ENCODE results near the gene REG3G.

Gene REG3G

GRCh38 chr2:78982638-78983330 lies 42.7 kb upstream of the REG3G start:
- no peak for DNase-seq
- Mint-ChIP-seq H3K9me3 (no peaks in the 10 kb centered on the region), H3K27ac (no peak overlapping the region), H3K36me3 (ENCODE audit: low read depth) (no peaks in the 10 kb centered on the region), H3K27me3 (ENCODE audit: low read depth, poor library complexity) (no peaks in the 10 kb centered on the region), H3K4me3 (no peak overlapping the region), H3K4me1 (peaks cover 6% of the 10 kb centered on the region)
- TF ChIP-seq CTCF (IDR thresholded peaks at IDR 0.05), result no peak

- H3K27ac Mint-ChIP-seq, result no peak overlapping the region
- no peaks in the 10 kb centered on the region for H3K36me3 Mint-ChIP-seq (ENCODE audit: low read depth)
Observed at GRCh38 chr2:78984386-78984785, 41.1 kb upstream of the REG3G start.

GRCh38 chr2:78985558-78985957 lies 39.9 kb upstream of the REG3G start:
- Mint-ChIP-seq H3K27me3 (ENCODE audit: low read depth, poor library complexity) (no peaks in the 10 kb centered on the region), H3K27ac (no peak overlapping the region), H3K36me3 (ENCODE audit: low read depth) (no peaks in the 10 kb centered on the region), H3K4me3 (no peak overlapping the region), H3K4me1 (no peaks in the 10 kb centered on the region), H3K9me3 (no peaks in the 10 kb centered on the region)
- DNase-seq, result no peak
- TF ChIP-seq CTCF (IDR thresholded peaks at IDR 0.05), result no peak

More at GRCh38 chr2:78984386-78984785, 41.1 kb upstream of the REG3G start:
- Mint-ChIP-seq H3K4me3 (no peak overlapping the region), H3K27me3 (ENCODE audit: low read depth, poor library complexity) (no peaks in the 10 kb centered on the region), H3K9me3 (no peaks in the 10 kb centered on the region), H3K4me1 (no peaks in the 10 kb centered on the region)
- no peak for TF ChIP-seq CTCF (IDR thresholded peaks at IDR 0.05)
- no peak for DNase-seq

GRCh38 chr2:78989051-78989450 lies 36.5 kb upstream of the REG3G start:
- no peaks in the 10 kb centered on the region for H3K9me3 Mint-ChIP-seq
- H3K4me3 Mint-ChIP-seq, result no peak overlapping the region
- TF ChIP-seq CTCF (IDR thresholded peaks at IDR 0.05), result no peak
- H3K4me1 Mint-ChIP-seq, result peaks cover 18% of the 10 kb centered on the region
- no peak overlapping the region for H3K27ac Mint-ChIP-seq
- no peaks in the 10 kb centered on the region for H3K36me3 Mint-ChIP-seq (ENCODE audit: low read depth)
- peaks cover 30% of the 10 kb centered on the region for H3K27me3 Mint-ChIP-seq (ENCODE audit: low read depth, poor library complexity)
- DNase-seq, result no peak

- H3K36me3 Mint-ChIP-seq (ENCODE audit: low read depth), result no peaks in the 10 kb centered on the region
- peak overlapping the region; percentile 82 for H3K4me3 Mint-ChIP-seq
- peaks cover 58% of the 10 kb centered on the region for H3K27me3 Mint-ChIP-seq (ENCODE audit: low read depth, poor library complexity)
- H3K4me1 Mint-ChIP-seq, result peaks cover 19% of the 10 kb centered on the region
- TF ChIP-seq CTCF (IDR thresholded peaks at IDR 0.05), result peak; percentile 59
- no peak overlapping the region for H3K27ac Mint-ChIP-seq
- no peaks in the 10 kb centered on the region for H3K9me3 Mint-ChIP-seq
- peak; percentile 53 for DNase-seq
Observed at GRCh38 chr2:78992451-78992806, 33.1 kb upstream of the REG3G start.
